Vagina (tissue), 2 donors: ENCODE data around the gene CCNA1.

Source experiments
- POLR2A ChIP-seq, 2 donors: fragments of 450-650 bp; IDR thresholded peaks; one replicate each; pipeline ENCODE4 v1.6.1; 2017; ENCODE audit warnings: antibody characterized with exemption in 2 of 2, mild to moderate bottlenecking in 2 of 2, moderate library complexity in 2 of 2
- POLR2AphosphoS5 ChIP-seq, 2 donors: sonication (generic); formaldehyde crosslinking; IDR thresholded peaks; one replicate each; pipeline ENCODE4 v1.9.0; 2017; ENCODE audit warnings: antibody characterized with exemption in 2 of 2, mild to moderate bottlenecking in 2 of 2, low read depth in 1 of 2; ENCODE audit not compliant: insufficient read depth in 1 of 2
- TF ChIP-seq, protein P1 (sequence below), 3 experiments: fragments of 450-650 bp in 2 of 3; fragments of 200-600 bp in 1 of 3; sonication (generic) in 1 of 3; IDR thresholded peaks; one replicate each; pipeline ENCODE4 v1.5.1; 2017 to 2019; ENCODE audit warnings: antibody characterized with exemption in 3 of 3, mild to moderate bottlenecking in 2 of 3, moderate library complexity in 2 of 3

DNA sequence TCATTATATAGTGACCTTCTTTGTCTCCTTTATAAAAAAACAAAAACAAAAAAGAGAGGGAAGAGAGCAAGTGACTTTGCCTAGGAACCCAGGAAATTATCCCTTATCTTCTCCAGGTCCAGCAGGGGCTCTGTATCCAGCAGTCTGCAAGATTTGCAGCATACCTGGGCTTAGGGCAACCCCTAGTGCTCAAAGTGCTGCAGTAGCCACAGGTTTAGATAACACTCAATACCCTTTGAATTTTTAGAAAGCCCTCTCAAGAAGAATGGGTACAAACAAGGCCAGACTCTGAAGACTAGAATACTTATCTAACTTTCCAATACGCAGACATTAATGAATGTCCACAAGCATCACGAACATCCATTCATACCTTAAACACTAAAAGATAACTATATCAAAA is 43.2 kb downstream of the CCNA1 start:
- TF ChIP-seq POLR2A (IDR thresholded peaks at IDR 0.05) (no peak), POLR2AphosphoS5 (IDR thresholded peaks at IDR 0.05; ENCODE audit: insufficient read depth in 1 of 2, low read depth in 1 of 2) (no peak)
- TF ChIP-seq, protein P1, sequence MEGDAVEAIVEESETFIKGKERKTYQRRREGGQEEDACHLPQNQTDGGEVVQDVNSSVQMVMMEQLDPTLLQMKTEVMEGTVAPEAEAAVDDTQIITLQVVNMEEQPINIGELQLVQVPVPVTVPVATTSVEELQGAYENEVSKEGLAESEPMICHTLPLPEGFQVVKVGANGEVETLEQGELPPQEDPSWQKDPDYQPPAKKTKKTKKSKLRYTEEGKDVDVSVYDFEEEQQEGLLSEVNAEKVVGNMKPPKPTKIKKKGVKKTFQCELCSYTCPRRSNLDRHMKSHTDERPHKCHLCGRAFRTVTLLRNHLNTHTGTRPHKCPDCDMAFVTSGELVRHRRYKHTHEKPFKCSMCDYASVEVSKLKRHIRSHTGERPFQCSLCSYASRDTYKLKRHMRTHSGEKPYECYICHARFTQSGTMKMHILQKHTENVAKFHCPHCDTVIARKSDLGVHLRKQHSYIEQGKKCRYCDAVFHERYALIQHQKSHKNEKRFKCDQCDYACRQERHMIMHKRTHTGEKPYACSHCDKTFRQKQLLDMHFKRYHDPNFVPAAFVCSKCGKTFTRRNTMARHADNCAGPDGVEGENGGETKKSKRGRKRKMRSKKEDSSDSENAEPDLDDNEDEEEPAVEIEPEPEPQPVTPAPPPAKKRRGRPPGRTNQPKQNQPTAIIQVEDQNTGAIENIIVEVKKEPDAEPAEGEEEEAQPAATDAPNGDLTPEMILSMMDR (IDR thresholded peaks at IDR 0.05), result no peak
